Heart left ventricle (tissue), 13 donors: Measurements from ENCODE around the gene GPR107.

ENCODE experiments used
- POLR2A ChIP-seq, 2 donors: fragments of 450-650 bp; IDR thresholded peaks; one replicate each; pipeline ENCODE4 v1.6.1; 2017; ENCODE audit warnings: antibody characterized with exemption in 2 of 2, mild to moderate bottlenecking in 2 of 2, moderate library complexity in 2 of 2
- TF ChIP-seq, protein P1 (sequence below), 12 donors: fragments of 200-600 bp; sonication (generic) in 4 of 12; IDR thresholded peaks; one replicate each; pipeline versions ENCODE4 v1.5.0 to v1.8.0; 2018 to 2022; ENCODE audit warnings: antibody characterized with exemption in 12 of 12, mild to moderate bottlenecking in 5 of 12
- donor health status: ischemic (EF 13 %, LVEDD 7.1; RV severe dilation, severe dysfunction).
- donor health status: DM: no; HTN: yes; CAD: no.
- donor health status: DM: no; HTN: no; CAD: no.
- donor health status: ischemic (EF 25% LVEDD 6.9; RV normal size, moderate dysfunction).
- donor health status: ischemic (EF 25% LVEDD 5.7; RV mildly dilated, moderate dysfunction).
- donor health status: ischemic (EF 35%, LVEDD 5.7; RV mildly dilated, moderate dysfunction).
- donor health status: nonischemic (EF 11% LVEDD 7.7; RV severe dilation, severe dysfunction).
- donor health status: DM: yes; HTN: yes; CAD: no.
- donor health status: PGD.
- donor health status: ischemic (EF 29% LVEDD 5.4; RV normal size, mild dysfunction).
- donor health status: nonischemic (EF 23%, LVEDD 6.1; RV moderate dilation, normal function).

DNA sequence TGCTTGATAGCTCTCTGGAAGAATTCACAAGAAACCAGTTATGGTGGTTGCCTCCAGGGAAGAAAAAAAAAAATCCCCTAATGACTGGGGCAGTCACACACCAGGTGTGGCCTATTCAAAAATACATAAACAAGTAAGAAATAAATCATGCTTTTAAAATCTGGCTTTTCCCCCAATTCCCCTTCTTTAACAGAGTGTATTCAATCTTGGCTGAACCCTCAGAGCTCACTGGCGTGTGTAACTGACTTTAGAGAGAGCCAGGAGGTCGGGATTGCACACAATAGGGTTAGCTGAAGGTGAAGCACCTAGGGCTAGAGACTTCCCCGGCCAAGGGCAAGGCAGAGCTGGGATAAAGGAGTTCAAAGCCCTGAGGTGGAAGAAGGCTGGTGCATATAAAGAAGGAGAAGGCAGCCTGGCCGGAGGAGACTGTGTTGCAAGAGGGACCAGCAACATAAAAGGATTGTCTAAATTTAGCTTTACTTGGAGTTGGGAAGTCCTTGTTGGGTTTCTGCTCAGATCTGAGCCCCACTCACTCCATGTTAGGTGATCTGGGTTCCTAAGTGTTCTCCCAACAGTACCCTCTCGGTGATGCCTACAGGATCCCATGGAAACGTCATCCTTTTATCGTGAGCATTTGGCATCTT, 30.4 kb upstream of the GPR107 start:
- TF ChIP-seq, protein P1, sequence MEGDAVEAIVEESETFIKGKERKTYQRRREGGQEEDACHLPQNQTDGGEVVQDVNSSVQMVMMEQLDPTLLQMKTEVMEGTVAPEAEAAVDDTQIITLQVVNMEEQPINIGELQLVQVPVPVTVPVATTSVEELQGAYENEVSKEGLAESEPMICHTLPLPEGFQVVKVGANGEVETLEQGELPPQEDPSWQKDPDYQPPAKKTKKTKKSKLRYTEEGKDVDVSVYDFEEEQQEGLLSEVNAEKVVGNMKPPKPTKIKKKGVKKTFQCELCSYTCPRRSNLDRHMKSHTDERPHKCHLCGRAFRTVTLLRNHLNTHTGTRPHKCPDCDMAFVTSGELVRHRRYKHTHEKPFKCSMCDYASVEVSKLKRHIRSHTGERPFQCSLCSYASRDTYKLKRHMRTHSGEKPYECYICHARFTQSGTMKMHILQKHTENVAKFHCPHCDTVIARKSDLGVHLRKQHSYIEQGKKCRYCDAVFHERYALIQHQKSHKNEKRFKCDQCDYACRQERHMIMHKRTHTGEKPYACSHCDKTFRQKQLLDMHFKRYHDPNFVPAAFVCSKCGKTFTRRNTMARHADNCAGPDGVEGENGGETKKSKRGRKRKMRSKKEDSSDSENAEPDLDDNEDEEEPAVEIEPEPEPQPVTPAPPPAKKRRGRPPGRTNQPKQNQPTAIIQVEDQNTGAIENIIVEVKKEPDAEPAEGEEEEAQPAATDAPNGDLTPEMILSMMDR (IDR thresholded peaks at IDR 0.05): no peak
- TF ChIP-seq POLR2A (IDR thresholded peaks at IDR 0.05): no peak
